Measurements from ENCODE around the gene CEP170. TPM values are rescaled to one million over a fixed set of nuclear protein-coding genes. Genes with fewer than 3 reads are reported as not detected.

Gene CEP170
- total RNA-seq, 1 experiment from 2014 or later = 65.2 TPM

Other genes starting within 250 kb of the CEP170 start
- 9.8 and 17.2 TPM in 2 replicates for gene SDCCAG8, start 760 bp upstream of the CEP170 start, total RNA-seq (2014; rRNA removed; shearing (Covaris generic))